NAMALWA (cell line): ENCODE data around the gene CCDC159.
"Not testable (repeated sequence)": the region's sequence is repeated elsewhere in the genome, so short reads cannot be mapped to it uniquely, and the experiment has no call there.

Experiments used
- DNase-seq: peaks from one replicate; pipeline ENCODE4 v3.0.0-alpha.2; 2015; ENCODE audit warnings: low spot score

CCDC159 gene

DNA sequence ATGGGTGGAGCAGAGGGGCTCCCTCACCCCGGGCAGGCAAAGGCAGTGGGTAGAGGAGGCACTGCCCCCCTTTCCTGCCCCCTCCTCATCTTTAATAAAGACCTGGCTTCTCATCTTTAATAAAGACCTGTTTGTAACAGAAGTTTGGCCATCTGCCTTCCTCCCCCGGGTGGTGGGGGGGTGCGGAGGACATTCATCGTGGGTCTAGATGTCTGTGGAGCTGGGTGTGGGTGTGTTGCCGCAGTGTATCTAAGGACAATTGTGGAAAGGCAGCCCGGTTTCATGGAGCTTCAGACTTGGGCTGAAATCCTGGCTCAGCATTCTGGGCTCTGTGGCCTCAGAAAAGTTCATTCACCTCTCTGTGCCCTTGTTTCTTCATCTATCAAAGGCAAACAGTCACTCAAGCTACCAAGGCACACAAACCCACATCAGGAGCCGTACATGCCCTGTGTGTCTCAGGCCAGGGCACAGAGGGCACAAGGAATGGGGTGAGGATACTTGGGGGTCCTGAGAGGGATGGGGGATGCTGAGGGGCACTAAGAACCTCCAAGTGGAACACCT is 19.3 kb downstream of the CCDC159 start:
- no peak for DNase-seq

DNA sequence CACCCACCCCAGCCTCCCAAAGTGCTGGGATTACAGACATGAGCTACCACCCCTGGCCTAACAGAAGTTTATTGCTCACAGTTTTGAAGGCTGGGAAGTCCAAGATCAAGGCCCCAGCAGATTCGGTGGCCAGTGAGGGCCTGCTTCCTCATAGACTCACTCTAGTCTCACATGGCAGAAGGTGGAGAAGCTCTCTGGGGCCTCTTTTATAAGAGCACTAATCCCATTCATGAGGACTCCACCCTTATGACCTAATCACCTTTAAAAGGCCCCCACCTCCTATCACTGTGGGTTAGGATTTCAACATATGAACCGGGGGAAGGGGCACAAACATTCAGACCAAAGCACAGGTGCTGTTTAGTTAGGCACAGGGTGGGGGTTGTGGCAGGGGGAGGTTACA is 21.2 kb downstream of the CCDC159 start:
- no peak for DNase-seq

DNA sequence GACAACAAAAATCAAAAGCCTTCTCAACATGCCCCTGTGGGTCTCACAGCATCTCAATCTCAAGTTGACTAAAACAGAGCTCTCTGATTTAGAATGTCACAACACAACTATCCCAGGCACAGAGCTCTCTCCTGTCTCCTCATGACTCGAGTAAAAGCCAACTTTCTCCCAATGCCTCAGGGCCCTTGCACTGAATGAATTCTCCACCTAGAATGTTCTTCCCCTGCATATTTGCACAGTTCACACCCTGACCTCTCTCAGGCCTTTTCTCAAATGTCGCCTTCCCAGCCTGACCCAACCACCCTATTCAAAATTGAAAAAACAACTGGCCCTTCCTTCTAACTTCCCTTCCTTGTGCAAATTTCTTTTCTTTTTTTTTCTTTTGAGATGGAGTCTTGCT is 24.4 kb downstream of the CCDC159 start:
- no peak for DNase-seq

DNA sequence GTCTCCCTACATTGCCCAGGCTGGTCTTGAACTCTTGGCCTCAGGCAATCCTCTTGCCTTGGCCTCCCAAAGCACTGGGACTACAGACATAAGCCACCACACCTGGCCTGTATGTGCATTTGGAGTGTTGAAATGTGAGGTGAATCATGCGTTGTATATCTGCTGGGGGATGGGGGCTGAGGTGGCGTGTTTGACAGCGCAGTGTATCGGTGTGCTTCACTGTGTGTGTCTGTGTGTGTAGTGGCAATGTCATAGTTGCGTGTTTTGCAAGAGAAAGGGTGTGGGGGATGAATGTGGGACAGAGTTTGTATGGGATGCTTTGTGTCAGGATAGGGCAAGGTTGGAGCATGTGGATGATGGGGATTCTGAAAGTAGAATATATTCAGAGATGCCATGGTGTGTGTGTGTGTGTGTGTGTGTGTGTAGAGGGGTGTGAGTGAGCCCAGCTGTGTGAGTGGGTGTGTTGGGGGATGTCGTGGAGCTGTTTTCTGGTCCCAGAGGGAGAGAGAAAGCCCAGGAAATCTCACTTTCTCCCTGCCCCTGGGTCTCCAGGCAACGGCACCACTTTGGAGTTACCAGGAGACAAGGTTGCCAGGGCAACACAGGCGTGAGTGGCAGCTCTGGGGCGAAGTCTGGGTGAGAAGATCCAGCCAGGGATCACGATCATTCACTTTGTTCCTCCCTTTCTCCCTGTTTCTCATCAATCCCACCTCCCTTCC is 27.0 kb downstream of the CCDC159 start:
- peak; percentile 41 for DNase-seq

DNA sequence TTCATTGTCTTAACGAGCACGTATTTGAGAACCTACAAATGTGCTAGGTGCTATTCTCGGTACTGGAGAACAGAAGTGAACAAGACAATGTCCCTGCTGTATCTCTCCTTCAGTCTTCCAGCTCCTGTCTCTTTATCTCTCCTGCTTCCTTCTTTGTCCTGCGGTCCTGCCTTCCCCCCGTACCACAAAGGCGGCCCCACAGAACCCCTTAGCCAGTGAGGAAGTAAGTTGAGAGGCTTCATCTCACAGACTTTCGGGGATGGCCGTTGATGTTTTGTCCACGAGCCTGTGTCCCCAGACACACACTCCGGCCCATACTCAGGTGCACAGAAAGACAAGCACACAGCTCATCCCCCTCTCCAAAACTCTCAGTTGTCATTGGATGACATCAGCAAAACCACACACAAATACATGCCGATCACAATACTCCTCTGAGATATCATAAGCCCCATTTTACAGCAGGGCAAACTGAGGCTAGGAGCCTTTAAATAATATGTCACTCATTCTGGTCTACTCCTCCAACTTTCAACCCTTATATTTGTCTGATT is 27.6 kb downstream of the CCDC159 start:
- no peak for DNase-seq

DNA sequence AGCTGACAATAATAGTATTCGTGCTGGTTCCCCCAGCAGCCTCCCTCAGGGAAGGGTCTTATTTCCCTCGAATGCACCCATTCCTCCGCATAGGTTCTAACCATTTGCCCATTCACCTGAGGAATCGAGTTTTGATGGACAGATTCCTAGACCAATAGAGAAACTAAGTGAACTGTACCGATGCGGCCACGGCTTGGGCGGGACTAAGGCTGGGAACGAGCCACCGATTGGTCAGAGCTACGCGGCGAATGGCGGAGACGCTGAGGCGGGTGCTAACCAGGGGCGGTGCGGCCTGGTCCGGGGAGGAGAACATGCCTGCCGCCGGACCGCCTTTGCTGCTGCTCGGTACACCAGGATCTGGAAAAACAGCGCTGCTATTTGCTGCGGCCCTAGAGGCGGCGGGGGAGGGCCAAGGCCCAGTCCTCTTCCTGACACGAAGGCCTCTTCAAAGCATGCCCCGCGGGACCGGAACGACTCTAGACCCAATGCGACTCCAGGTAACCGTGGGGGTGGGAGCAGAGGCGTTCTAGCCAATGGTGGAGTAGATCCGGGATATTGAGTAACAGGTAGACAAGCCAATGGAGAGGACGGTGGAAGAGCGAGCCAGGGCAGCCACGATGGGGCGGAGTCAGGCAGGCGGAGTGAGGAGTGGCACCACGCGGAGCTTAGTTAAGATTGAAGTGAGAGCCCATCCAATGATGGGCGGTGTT is 28.3 kb downstream of the CCDC159 start, which contains the start of gene SWSAP1:
Gene SWSAP1 (plus strand): TSS at position 234 of the 710 bp plus-strand sequence. CDS start 15 bp downstream, at position 249.
- DNase-seq: peak; percentile 99

DNA sequence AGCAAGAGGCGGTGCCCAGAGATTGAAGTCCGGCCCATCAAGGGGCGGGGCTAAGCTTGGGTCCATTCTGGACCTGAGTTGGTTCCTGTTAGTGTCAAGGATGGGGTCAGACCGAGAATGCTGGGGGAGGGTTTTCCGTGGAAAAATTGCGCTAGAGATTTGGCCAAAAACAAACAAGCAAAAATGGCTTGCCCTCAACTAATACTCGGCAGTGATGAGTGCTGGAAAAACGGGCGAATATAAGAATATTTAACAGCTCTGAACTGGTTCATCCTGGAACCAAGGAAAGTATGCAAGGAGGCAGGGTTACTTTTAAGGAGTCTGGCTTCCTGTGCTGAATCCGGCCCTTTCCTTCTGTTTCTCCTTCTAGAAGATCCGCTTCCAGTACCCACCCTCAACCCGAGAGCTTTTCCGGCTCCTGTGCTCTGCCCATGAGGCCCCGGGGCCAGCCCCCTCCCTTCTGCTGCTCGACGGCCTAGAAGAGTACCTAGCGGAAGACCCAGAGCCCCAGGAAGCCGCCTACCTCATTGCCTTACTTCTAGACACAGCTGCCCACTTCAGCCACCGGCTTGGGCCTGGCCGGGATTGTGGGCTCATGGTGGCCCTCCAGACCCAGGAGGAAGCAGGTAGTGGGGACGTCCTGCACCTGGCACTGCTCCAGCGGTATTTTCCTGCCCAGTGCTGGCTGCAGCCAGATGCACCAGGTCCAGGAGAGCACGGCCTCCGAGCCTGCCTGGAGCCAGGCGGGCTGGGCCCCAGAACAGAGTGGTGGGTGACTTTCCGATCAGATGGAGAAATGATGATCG is 29.0 kb downstream of the CCDC159 start:
- DNase-seq: peak; percentile 83

DNA sequence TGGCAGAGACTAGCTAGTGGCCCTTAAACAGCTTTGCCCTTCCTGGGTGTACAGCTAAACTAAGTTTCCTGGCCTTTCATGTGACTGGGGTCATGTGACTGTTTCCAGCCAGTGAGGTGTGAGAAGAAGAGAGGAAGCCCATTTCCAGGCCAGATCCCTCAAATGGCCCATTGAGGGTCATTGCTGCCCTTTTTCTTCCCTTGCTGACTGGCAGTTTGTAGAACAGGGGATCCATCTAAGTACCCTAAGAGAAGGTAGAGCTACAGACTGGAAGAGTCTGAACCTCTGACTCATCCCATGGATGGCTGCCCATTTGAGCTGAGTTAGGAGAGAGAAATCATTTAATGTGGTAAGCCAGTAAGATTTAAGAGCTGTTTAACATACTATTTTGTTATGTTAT is 30.9 kb downstream of the CCDC159 start:
- DNase-seq: peak; percentile 74

DNA sequence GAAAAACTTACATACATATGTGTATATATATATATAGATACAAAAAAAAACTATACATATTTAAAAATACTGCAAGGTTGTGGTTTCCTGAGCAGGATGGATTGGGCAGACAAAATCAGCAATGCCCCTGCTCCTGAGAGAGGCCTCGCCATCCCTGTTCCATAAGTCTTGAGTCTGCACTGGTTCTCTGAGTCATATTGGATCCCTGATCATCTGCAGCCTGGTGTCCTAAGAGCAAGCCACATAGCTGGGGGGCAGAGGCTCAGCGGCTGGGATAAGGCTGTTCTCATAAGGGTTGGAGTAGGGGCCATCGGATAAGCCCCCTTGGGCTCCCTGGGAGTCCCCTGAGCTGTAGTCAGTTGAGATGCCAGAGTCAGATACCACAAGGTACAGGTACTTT is 31.4 kb downstream of the CCDC159 start:
- no peak for DNase-seq

DNA sequence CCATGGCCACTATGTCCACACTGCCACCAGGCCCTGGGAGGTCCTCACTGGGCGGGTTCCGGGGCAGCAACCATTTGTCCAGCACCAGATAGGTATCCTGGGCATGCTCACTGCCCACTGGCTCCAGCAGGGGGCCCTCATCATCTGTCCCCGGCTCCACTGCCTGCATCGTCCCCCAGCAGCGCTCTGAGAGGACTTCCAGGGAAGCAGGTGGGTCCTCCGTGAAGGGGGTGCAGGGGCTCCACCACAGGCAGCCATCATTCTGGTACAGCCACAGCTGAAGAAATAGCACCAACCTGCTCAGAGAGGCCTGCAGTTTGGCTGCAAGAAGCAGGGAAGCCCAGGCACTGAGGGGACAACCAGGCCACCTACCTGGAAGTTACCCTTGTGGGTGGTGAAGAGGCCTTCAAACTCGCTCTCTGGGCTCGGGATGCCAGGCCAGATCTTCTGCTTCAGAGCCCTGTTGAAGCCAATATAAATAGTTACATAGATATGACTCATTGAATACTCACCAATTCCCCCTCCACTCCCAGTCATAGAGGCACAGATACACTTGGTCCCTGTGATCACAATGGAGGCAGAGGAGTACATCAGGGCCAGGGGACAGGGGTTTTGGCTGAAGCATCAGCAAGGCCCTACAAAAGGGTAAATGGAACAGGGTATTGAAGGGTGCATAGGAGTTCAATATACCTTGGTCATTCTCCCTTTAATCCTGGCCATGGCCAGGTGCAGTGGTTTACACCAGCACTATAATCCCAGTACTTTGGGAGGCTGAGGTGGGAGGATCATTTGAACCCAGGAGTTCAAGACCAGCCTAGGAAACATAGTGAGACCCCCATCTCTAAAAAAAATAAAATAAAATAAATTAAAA is 32.2 kb downstream of the CCDC159 start:
- no peak for DNase-seq

DNA sequence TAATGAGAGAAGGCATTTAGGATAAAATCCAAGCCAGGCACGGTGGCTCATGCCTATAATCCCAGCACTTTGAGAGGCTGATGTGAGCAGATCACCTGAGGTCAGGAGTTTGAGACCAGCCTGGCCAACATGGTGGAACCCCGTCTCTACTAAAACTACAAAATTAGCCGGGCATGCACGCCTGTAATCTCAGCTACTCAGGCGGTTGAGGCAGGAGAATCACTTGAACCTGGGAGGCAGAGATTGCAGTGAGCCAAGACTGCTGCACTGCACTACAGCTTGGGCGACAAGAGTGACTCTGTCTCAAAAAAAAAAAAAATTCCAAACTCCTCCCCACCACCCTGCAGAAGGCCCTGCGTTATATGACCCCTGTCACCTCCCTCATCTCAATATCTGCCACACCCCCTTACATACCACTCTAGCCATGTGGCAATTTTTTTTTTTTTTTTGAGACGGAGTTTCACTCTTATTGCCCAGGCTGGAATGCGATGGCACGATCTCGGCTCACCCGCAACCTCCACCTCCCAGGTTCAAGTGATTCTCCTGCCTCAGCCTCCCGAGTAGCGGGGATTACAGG is 33.0 kb downstream of the CCDC159 start:
- not testable (repeated sequence) for DNase-seq

DNA sequence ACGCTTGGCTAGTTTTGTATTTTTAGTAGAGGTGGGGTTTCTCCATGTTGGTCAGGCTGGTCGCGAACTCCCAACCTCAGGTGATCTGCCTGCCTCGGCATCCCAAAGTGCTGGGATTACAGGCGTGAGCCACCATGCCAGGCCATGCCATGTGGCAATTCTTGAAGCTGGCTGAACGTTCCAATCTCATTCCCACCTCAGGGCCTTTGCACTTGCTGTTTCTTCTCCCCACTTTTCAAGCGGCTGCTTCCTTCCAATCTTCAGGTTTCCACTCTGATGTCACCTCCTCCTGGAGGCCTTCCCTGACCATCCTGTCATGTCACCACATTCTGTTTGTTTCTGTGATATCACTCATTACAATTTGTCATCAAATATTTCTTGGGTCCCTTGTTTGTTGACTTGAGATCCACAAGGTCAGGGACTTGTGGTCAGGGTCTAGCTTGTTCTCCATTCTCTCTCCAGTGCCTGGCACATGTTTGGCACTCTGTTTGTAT is 33.6 kb downstream of the CCDC159 start:
- no peak for DNase-seq

DNA sequence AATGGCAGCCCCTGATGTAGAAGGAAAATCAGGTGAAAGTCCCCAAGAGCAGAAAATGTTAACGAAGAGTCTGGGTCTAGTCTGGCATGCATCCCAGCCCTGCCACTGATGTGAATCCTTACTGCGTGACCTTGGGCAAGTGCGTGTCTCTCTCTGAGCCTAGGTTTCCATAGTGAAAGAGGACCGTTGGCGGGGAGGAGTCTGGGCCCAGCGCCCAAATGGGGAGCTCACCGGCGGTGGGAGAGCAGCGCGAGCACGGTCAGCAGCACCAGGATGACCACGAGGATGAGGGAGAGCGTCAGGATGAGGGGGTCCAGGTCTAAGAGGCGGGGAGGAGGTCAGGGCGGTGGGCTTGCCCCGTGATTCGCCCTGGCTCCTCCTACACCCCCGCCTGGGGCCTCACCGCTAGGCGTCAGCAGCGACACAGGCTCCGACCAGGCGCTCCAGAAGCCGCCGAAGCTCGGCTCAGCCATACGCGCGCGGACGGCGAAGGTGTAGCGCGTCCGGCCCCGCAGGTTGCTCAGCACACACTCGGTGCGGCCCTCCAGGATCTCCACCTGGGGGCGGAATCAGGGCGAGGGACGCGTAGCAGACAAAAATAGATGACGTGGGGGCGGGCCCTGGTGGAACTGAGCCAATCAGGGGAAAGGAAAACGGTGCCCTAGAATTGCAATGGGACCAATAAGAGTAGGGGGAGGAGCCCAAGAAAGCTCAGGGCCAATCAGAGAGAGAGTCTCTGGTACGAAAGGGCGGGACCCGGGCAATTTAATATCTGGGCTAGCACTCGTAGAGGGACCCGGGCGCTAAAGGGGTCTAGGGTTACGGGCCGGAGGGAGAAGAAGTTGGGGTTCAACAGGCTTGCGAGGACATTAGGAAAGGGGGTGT is 34.6 kb downstream of the CCDC159 start:
- DNase-seq: peak; percentile 99

DNA sequence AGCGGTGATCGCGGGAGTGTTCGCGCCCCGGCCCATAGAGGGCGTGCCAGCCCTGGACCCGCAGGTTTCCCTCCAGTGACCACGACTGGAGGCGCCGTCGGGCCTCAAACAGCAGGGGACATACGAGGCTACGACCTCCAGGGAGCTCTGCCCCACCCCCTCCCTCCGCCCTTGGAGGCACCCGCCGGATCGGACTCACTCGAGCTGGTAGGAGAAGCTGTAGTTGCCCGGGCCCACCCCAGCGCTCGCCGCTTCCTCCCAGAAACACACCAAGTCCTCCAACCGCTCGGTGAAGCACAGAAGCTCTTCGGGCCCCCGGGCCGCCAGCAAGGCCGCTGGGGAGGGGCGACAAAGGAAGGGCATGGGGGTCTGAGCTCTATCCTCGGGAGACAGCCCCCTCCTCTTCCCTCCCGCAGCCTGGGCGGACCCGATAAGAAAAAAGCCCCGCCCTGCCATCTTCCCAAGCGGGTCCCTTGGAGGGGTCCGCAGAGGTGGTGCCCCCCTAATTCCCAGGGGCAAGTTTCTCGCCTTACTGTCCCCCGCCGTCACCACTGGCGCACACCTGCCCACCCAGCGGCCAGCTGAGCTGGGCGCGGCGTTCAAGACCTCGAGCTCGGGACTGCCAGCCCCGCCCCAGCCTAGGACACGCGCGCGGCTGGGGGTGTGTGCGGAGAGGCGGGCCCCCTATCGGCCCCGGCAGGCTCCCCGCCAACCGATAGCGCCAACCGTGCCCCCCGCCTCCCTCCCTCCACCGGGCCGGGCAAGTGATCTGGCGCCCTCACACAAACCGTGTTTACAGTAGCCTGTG is 36.8 kb downstream of the CCDC159 start:
- peak; percentile 56 for DNase-seq

DNA sequence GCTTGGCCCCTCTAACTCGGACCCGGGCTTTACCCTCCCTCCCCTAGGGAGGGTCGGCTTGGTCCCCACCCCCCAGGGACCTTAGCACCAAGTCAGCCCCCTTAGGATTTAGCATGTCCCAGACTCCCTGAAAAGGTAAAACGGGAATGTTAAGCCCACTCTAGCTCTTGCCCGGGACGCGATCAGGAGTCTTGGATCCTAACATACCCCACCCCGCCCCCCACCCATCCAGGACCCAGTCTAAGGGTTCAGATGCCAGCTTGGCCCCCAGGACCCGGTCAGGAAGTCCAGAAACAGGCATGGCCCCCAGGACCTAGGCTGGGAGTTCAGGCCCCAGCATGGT is 37.4 kb downstream of the CCDC159 start:
- DNase-seq: no peak

DNA sequence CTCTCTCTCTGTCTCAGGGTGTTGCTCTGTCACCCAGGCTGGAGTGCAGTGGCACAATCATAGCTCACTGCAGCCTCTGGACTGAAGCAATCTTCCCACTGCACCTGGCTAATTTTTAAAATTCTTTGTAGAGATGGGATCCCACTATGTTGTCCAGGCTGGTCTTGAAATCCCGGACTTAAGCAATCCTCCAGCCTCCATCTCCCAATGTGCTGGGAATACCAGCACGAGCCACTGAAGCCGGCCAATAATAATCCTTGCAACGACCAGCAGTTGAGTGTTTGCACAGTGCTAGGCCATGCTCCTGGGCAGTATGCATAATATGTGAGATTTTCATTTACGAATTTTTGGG is 38.4 kb downstream of the CCDC159 start:
- DNase-seq: no peak

DNA sequence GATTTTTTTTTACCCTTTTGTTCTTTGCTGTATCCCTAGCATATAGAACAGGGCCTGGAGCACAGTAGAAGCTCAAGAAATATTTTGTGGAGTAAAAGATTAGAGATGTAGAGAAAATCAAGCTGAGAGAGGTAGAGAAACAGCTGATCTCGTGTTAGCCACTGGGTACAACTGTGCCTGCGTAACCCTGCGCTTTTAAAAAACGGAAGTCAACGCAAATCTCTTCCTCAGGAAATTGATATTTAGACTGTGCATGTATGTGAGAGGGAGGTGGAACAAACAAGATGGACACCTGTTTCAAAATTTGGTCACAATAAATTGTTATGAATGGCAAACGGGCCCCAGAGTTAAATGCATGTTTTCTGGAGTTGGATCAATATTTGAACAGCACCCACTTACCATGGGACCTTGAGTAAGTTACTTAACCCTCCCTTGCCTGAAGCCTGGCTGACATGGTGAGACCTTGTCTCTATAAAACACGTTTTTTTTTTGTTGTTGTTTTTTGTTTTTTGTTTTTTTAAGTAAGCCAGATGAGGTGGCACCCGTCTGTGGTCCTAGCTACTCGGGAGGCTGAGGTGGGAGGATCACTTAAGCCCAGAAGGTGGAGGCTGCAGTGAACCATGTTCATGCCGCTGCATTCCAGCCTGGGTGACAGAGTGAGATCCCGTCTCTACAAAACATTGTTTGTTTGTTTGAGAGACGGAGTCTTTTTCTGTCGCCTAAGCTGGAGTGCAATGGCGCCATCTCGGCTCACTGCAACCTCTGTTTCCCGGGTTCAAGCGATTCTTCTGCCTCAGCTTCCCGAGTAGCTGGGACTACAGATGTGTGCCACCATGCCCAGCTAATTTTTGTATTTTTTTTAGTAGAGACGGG is 41.1 kb downstream of the CCDC159 start:
- DNase-seq: peak; percentile 49

DNA sequence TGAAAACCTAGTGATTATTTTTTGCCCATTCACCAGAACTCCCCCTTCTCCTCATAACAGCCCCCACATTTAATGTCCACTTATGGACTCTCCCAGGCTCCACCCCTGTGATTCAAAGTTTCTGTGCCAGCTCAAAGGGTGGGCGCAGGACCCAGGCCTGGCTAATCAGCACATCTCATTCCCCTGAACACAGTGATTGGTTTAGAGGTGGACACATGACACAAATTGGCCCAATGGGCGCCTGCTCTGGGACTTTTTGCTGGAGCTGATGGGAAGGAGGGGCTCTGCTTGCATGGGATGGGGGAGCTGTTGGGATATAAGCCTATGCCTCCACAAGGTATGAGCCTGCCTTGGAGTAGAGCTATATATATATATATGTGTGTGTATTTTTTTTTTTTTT is 44.0 kb downstream of the CCDC159 start:
- no peak for DNase-seq
